ENCODE measurements around the gene TLN1. TPM values are rescaled to one million over a fixed set of nuclear protein-coding genes. Genes with fewer than 3 reads are reported as not detected.

The TLN1 gene
- total and polyA plus RNA-seq, 10 donors, result 79.9 to 881 (median 469) TPM

GRCh38 chr9:35719546-35719945 lies 12.4 kb downstream of the TLN1 start:
- Histone ChIP-seq H3K36me3 (peaks cover 21 to 100% (median 100%) of the 10 kb centered on the region in 6 donors), H3K27ac (peak overlapping the region in 5 of 8 donors; percentile 43 to 59 (median 54)), H3K27me3 (replicated peaks in 1 of 7) (no peaks in the 10 kb centered on the region), H3K4me3 (no peak overlapping the region), H3K4me1 (peaks cover 0 to 21% (median 9%) of the 10 kb centered on the region in 6 donors), H3K9me3 (no peaks in the 10 kb centered on the region)
- 94 to 96% (median 95%) methylated on average over 4 of the region's 4 CpGs for WGBS, 5 donors
- intact Hi-C loops (cut with DNase I; ENCODE audit: low total_unique reads), result no loop called here
- DNase-seq, result no peak
- TF ChIP-seq POLR2AphosphoS5 (IDR thresholded peaks at IDR 0.05) (no peak), POLR2A (IDR thresholded peaks at IDR 0.05) (no peak)
- TF ChIP-seq, protein P1, sequence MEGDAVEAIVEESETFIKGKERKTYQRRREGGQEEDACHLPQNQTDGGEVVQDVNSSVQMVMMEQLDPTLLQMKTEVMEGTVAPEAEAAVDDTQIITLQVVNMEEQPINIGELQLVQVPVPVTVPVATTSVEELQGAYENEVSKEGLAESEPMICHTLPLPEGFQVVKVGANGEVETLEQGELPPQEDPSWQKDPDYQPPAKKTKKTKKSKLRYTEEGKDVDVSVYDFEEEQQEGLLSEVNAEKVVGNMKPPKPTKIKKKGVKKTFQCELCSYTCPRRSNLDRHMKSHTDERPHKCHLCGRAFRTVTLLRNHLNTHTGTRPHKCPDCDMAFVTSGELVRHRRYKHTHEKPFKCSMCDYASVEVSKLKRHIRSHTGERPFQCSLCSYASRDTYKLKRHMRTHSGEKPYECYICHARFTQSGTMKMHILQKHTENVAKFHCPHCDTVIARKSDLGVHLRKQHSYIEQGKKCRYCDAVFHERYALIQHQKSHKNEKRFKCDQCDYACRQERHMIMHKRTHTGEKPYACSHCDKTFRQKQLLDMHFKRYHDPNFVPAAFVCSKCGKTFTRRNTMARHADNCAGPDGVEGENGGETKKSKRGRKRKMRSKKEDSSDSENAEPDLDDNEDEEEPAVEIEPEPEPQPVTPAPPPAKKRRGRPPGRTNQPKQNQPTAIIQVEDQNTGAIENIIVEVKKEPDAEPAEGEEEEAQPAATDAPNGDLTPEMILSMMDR (IDR thresholded peaks at IDR 0.05 in 8 of 11, conservative IDR thresholded peaks at IDR 0.05 in 3 of 11), result no peak

GRCh38 chr9:35718721-35719511 lies 13.1 kb downstream of the TLN1 start:
- TF ChIP-seq POLR2A (IDR thresholded peaks at IDR 0.05) (no peak), POLR2AphosphoS5 (IDR thresholded peaks at IDR 0.05) (peak; percentile 60 to 79 (median 70))
- TF ChIP-seq, protein P1 (IDR thresholded peaks at IDR 0.05 in 8 of 11, conservative IDR thresholded peaks at IDR 0.05 in 3 of 11), result no peak
- intact Hi-C loops (cut with DNase I; ENCODE audit: low total_unique reads), result no loop called here

GRCh38 chr9:35717132-35717870 lies 14.7 kb downstream of the TLN1 start:
- no peak overlapping the region for H3K4me3 ChIP-seq
- intact Hi-C loops (cut with DNase I; ENCODE audit: low total_unique reads), result no loop called here
- no peak for TF ChIP-seq POLR2A (IDR thresholded peaks at IDR 0.05)
- peak in 2 of 3 donors; percentile 8 to 51 for TF ChIP-seq POLR2AphosphoS5 (IDR thresholded peaks at IDR 0.05)
- TF ChIP-seq, protein P1 (IDR thresholded peaks at IDR 0.05 in 8 of 11, conservative IDR thresholded peaks at IDR 0.05 in 3 of 11), result no peak
- DNase-seq, result no peak
- 94 to 97% (median 95%) methylated on average over 14 of the region's 14 CpGs for WGBS, 5 donors
- no peak overlapping the region for H3K27ac ChIP-seq
- H3K4me1 ChIP-seq, result peaks cover 0 to 22% (median 9%) of the 10 kb centered on the region in 6 donors
- H3K27me3 ChIP-seq (replicated peaks in 1 of 7), result no peaks in the 10 kb centered on the region
- H3K9me3 ChIP-seq, result no peaks in the 10 kb centered on the region
- H3K36me3 ChIP-seq, result peaks cover 21 to 100% (median 100%) of the 10 kb centered on the region in 6 donors

More at GRCh38 chr9:35718721-35719511, 13.1 kb downstream of the TLN1 start:
- Histone ChIP-seq H3K9me3 (no peaks in the 10 kb centered on the region), H3K36me3 (peaks cover 21 to 100% (median 100%) of the 10 kb centered on the region in 6 donors), H3K27ac (peak overlapping the region in 5 of 8 donors; percentile 43 to 59 (median 54)), H3K4me1 (peaks cover 0 to 22% (median 9%) of the 10 kb centered on the region in 6 donors), H3K4me3 (no peak overlapping the region), H3K27me3 (replicated peaks in 1 of 7) (no peaks in the 10 kb centered on the region)
- WGBS, 5 donors, result 60 to 79% (median 71%) methylated on average over 14 to 15 of the region's 15 CpGs
- DNase-seq, result peak; percentile 86

Measured in spleen (tissue), 11 donors.